BLaER1 treated with 17β-estradiol and CSF1 and Interleukin-3, amounts not matched to agents 10 nM and 100 nM (cell line): Measurements from ENCODE around the gene RNF212.
A peak's percentile ranks its signal among the peaks of the same experiment; 100 is the strongest.
"Not testable (repeated sequence)": the region's sequence is repeated elsewhere in the genome, so short reads cannot be mapped to it uniquely, and the experiment has no call there.

Experiments
- H3K27ac ChIP-seq, 11 experiments: shearing (Covaris generic); formaldehyde crosslinking; 2 replicates each; pipeline ENCODE4 v1.8.1; 2022
- H3K27me3 ChIP-seq, 11 experiments: shearing (Covaris generic); formaldehyde crosslinking; 2 replicates each; pipeline ENCODE4 v1.8.1; 2022
- H3K36me3 ChIP-seq, 11 experiments: shearing (Covaris generic); formaldehyde crosslinking; 2 replicates each; pipeline ENCODE4 v1.8.1; 2022
- H3K4me1 ChIP-seq, 10 experiments: shearing (Covaris generic); formaldehyde crosslinking; 2 replicates each; pipeline ENCODE4 v1.8.1; 2022
- H3K4me2 ChIP-seq, 11 experiments: shearing (Covaris generic); formaldehyde crosslinking; 2 replicates each; pipeline ENCODE4 v1.8.1; 2022
- H3K4me3 ChIP-seq, 10 experiments: shearing (Covaris generic); formaldehyde crosslinking; 2 replicates each; pipeline ENCODE4 v1.8.1; 2022
- H3K9ac ChIP-seq, 11 experiments: shearing (Covaris generic); formaldehyde crosslinking; 2 replicates each; pipeline ENCODE4 v1.8.1; 2022
- H3K9me3 ChIP-seq, 11 experiments: shearing (Covaris generic); formaldehyde crosslinking; replicated peaks in 1 of 11; 2 replicates each; pipeline ENCODE4 v1.8.1; 2022
- H4K20me1 ChIP-seq, 11 experiments: shearing (Covaris generic); formaldehyde crosslinking; 2 replicates each; pipeline ENCODE4 v1.8.1; 2022
- Cebpa-rat ChIP-seq, 11 experiments: shearing (Covaris generic); IDR thresholded peaks; 2 replicates each; pipeline ENCODE4 v1.8.1; 2022

The RNF212 gene

GRCh38 chr4:1047106-1047975 is 66.0 kb downstream of the RNF212 start:
- H3K27ac ChIP-seq: no peak overlapping the region
- H3K9me3 ChIP-seq: peaks cover 9 to 24% (median 14%) of the 10 kb centered on the region in 11 experiments; a peak in 20 of 22 replicates
- H3K4me3 ChIP-seq: no peak overlapping the region
- H3K9ac ChIP-seq: no peak overlapping the region
- H4K20me1 ChIP-seq: peaks cover 0 to 10% (median 0%) of the 10 kb centered on the region in 11 experiments; a peak in 4 of 22 replicates
- H3K36me3 ChIP-seq: no peaks in the 10 kb centered on the region; a peak in 1 of 22 replicates
- TF ChIP-seq Cebpa-rat (IDR thresholded peaks at IDR 0.05): no peak
- peaks cover 46 to 84% (median 70%) of the 10 kb centered on the region in 11 experiments for H3K27me3 ChIP-seq
- H3K4me2 ChIP-seq: peak overlapping the region; percentile 11 to 92 (median 84); a peak in 20 of 22 replicates
- H3K4me1 ChIP-seq: peaks cover 32 to 78% (median 64%) of the 10 kb centered on the region in 10 experiments

- not testable (repeated sequence) for H3K36me3 ChIP-seq, H4K20me1 ChIP-seq, H3K9ac ChIP-seq, H3K4me3 ChIP-seq, H3K4me2 ChIP-seq, H3K27ac ChIP-seq
- Histone ChIP-seq H3K4me1 (peaks cover 37 to 81% (median 68%) of the 10 kb centered on the region in 10 experiments), H3K27me3 (peaks cover 43 to 84% (median 69%) of the 10 kb centered on the region in 11 experiments), H3K9me3 (peaks cover 2 to 16% (median 6%) of the 10 kb centered on the region in 11 experiments; a peak in 20 of 22 replicates)
Observed at GRCh38 chr4:1046581-1047011, 66.8 kb downstream of the RNF212 start.

- H3K27me3 ChIP-seq: peaks cover 48 to 84% (median 69%) of the 10 kb centered on the region in 11 experiments
Observed at GRCh38 chr4:1045595-1046201, 67.7 kb downstream of the RNF212 start.

GRCh38 chr4:1045193-1045594 is 68.2 kb downstream of the RNF212 start:
- peaks cover 0 to 10% (median 0%) of the 10 kb centered on the region in 11 experiments; a peak in 6 of 22 replicates for H4K20me1 ChIP-seq
- TF ChIP-seq Cebpa-rat (IDR thresholded peaks at IDR 0.05): no peak
- peaks cover 0 to 6% (median 0%) of the 10 kb centered on the region in 11 experiments; a peak in 5 of 22 replicates for H3K9me3 ChIP-seq
- peaks cover 31 to 77% (median 61%) of the 10 kb centered on the region in 10 experiments for H3K4me1 ChIP-seq
- H3K4me2 ChIP-seq: peak overlapping the region in 4 of 11 experiments; percentile 74 to 95 (median 86); a peak in 3 of 22 replicates
- no peak overlapping the region for H3K27ac ChIP-seq
- H3K27me3 ChIP-seq: peaks cover 50 to 84% (median 68%) of the 10 kb centered on the region in 11 experiments
- H3K36me3 ChIP-seq: no peaks in the 10 kb centered on the region
- H3K9ac ChIP-seq: no peak overlapping the region
- H3K4me3 ChIP-seq: no peak overlapping the region

More at GRCh38 chr4:1045595-1046201, 67.7 kb downstream of the RNF212 start:
- peaks cover 0 to 9% (median 0%) of the 10 kb centered on the region in 11 experiments; a peak in 7 of 22 replicates for H3K9me3 ChIP-seq
- TF ChIP-seq Cebpa-rat (IDR thresholded peaks at IDR 0.05): no peak
- peaks cover 0 to 8% (median 0%) of the 10 kb centered on the region in 11 experiments; a peak in 6 of 22 replicates for H4K20me1 ChIP-seq
- H3K4me3 ChIP-seq: no peak overlapping the region
- no peaks in the 10 kb centered on the region for H3K36me3 ChIP-seq
- H3K4me1 ChIP-seq: peaks cover 36 to 81% (median 66%) of the 10 kb centered on the region in 10 experiments
- H3K27ac ChIP-seq: no peak overlapping the region
- H3K4me2 ChIP-seq: no peak overlapping the region
- H3K9ac ChIP-seq: no peak overlapping the region

- peaks cover 26 to 72% (median 56%) of the 10 kb centered on the region in 10 experiments for H3K4me1 ChIP-seq
- H3K9me3 ChIP-seq: peaks cover 0 to 6% (median 0%) of the 10 kb centered on the region in 11 experiments; a peak in 5 of 22 replicates
- peak overlapping the region in 9 of 11 experiments; percentile 51 to 95 (median 74); a peak in 13 of 22 replicates for H3K4me2 ChIP-seq
- no peak for TF ChIP-seq Cebpa-rat (IDR thresholded peaks at IDR 0.05)
- H3K9ac ChIP-seq: peak overlapping the region in 2 of 11 experiments; percentile 35 to 50; a peak in 3 of 22 replicates
- H3K4me3 ChIP-seq: no peak overlapping the region; a peak in 1 of 20 replicates
- peaks cover 0 to 14% (median 0%) of the 10 kb centered on the region in 11 experiments; a peak in 6 of 22 replicates for H4K20me1 ChIP-seq
- H3K27me3 ChIP-seq: peaks cover 50 to 79% (median 67%) of the 10 kb centered on the region in 11 experiments
- no peaks in the 10 kb centered on the region for H3K36me3 ChIP-seq
- H3K27ac ChIP-seq: peak overlapping the region in 6 of 11 experiments; percentile 28 to 64 (median 38); a peak in 8 of 22 replicates
Observed at GRCh38 chr4:1044469-1045192, 68.7 kb downstream of the RNF212 start.

GRCh38 chr4:1043651-1044468 is 69.5 kb downstream of the RNF212 start:
- no peaks in the 10 kb centered on the region for H3K36me3 ChIP-seq

GRCh38 chr4:1043162-1043561 is 70.2 kb downstream of the RNF212 start:
- no peak overlapping the region for H3K9ac ChIP-seq
- peak overlapping the region in 1 of 10 experiments; percentile 7; a peak in 2 of 20 replicates for H3K4me3 ChIP-seq
- H3K9me3 ChIP-seq: no peaks in the 10 kb centered on the region
- H3K27me3 ChIP-seq: peaks cover 46 to 71% (median 62%) of the 10 kb centered on the region in 11 experiments
- peaks cover 11 to 57% (median 41%) of the 10 kb centered on the region in 10 experiments for H3K4me1 ChIP-seq
- H3K4me2 ChIP-seq: peak overlapping the region in 10 of 11 experiments; percentile 18 to 95 (median 70); a peak in 18 of 22 replicates
- no peaks in the 10 kb centered on the region for H3K36me3 ChIP-seq
- H3K27ac ChIP-seq: no peak overlapping the region
- H4K20me1 ChIP-seq: peaks cover 0 to 14% (median 0%) of the 10 kb centered on the region in 11 experiments; a peak in 6 of 22 replicates
- no peak for TF ChIP-seq Cebpa-rat (IDR thresholded peaks at IDR 0.05)

More at GRCh38 chr4:1043651-1044468, 69.5 kb downstream of the RNF212 start:
- H3K27me3 ChIP-seq: peaks cover 46 to 72% (median 65%) of the 10 kb centered on the region in 11 experiments
- H3K27ac ChIP-seq: peak overlapping the region in 7 of 11 experiments; percentile 28 to 64 (median 44); a peak in 10 of 22 replicates
- H3K4me1 ChIP-seq: peaks cover 18 to 64% (median 48%) of the 10 kb centered on the region in 10 experiments
- peak overlapping the region in 2 of 10 experiments; percentile 17 to 48; a peak in 3 of 20 replicates for H3K4me3 ChIP-seq
- H3K9me3 ChIP-seq: no peaks in the 10 kb centered on the region; a peak in 2 of 22 replicates
- peaks cover 0 to 14% (median 0%) of the 10 kb centered on the region in 11 experiments; a peak in 6 of 22 replicates for H4K20me1 ChIP-seq
- H3K9ac ChIP-seq: peak overlapping the region in 5 of 11 experiments; percentile 20 to 50 (median 35); a peak in 6 of 22 replicates
- peak overlapping the region in 10 of 11 experiments; percentile 18 to 95 (median 70); a peak in 19 of 22 replicates for H3K4me2 ChIP-seq
- TF ChIP-seq Cebpa-rat (IDR thresholded peaks at IDR 0.05): peak in 7 of 11 experiments; percentile 32 to 78 (median 41); a peak in 7 of 22 replicates
